Glutamatergic neuron (in vitro differentiated cells): ENCODE data around the gene ANXA3. TPM values are rescaled to one million over a fixed set of nuclear protein-coding genes. Genes with fewer than 3 reads are reported as not detected.

Experiments
- DNase-seq: peaks from one replicate; pipeline ENCODE4 v3.0.0; 2022
- H3K27ac Mint-ChIP-seq: one replicate; pipeline ENCODE4 v1.8.0; 2020; ENCODE audit warnings: mild to moderate bottlenecking, mixed read lengths, inconsistent platforms; ENCODE audit not compliant: unreplicated experiment
- H3K27me3 Mint-ChIP-seq: one replicate; pipeline ENCODE4 v1.8.0; 2020; ENCODE audit warnings: mild to moderate bottlenecking, moderate library complexity, mixed read lengths, inconsistent platforms; ENCODE audit not compliant: unreplicated experiment
- H3K36me3 Mint-ChIP-seq: one replicate; pipeline ENCODE4 v1.8.0; 2020; ENCODE audit warnings: mild to moderate bottlenecking, mixed read lengths, inconsistent platforms; ENCODE audit not compliant: unreplicated experiment
- H3K4me1 Mint-ChIP-seq: one replicate; pipeline ENCODE4 v1.8.0; 2020; ENCODE audit warnings: mild to moderate bottlenecking, low read depth, mixed read lengths, inconsistent platforms; ENCODE audit not compliant: unreplicated experiment
- H3K4me3 Mint-ChIP-seq: one replicate; pipeline ENCODE4 v1.8.0; 2020; ENCODE audit warnings: mild to moderate bottlenecking, mixed read lengths, inconsistent platforms; ENCODE audit not compliant: unreplicated experiment
- H3K9me3 Mint-ChIP-seq: one replicate; pipeline ENCODE4 v1.8.0; 2020; ENCODE audit warnings: mild to moderate bottlenecking, moderate library complexity, mixed read lengths, inconsistent platforms; ENCODE audit not compliant: unreplicated experiment
- total RNA-seq: library from RNA; stranded (reverse); fragmentation: NEBNext Ultra II Directional; extraction: Animal tissue kit (Norgen Biotek cat#: 25700); gene quantifications from one replicate; pipeline ENCODE4 v1.2.1, GENCODE V29; 2021; ENCODE audit not compliant: unreplicated experiment
- TF ChIP-seq, protein P1 (sequence below): fragments of 200-600 bp; sonication (generic); IDR thresholded peaks from one replicate; pipeline ENCODE4 v1.5.0; 2021; ENCODE audit not compliant: partially characterized antibody, unreplicated experiment

Gene ANXA3
- total RNA-seq, 1 donor from 2014 or later: not detected

- H3K27ac Mint-ChIP-seq: no peak overlapping the region
These were observed 17.8 kb downstream of the ANXA3 start for GRCh38 chr4:78569306-78569821.

DNA sequence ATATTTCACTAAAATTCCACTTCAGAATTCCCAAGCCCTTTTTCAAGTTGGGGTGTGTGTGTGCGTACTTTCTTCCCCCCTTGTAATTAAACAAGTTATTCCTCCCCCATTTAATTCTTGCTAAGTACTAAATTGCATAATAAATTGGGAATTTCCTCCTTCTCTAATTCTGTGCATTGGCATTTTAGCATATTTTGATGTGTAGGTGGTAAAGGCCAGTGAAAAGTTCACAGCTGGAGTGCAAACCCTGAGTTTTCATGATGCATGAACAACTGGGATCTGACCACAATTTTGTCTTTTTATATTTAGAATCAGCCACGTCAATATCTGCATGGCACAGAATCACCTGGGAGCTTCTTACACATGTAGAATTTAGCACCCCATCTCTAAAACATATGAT, 18.5 kb downstream of the ANXA3 start:
- Mint-ChIP-seq H3K4me3 (no peak overlapping the region), H3K4me1 (peaks cover 7% of the 10 kb centered on the region), H3K9me3 (peaks cover 2% of the 10 kb centered on the region), H3K27me3 (peaks cover under 1% of the 10 kb centered on the region), H3K36me3 (no peaks in the 10 kb centered on the region), H3K27ac (no peak overlapping the region)
- TF ChIP-seq, protein P1, sequence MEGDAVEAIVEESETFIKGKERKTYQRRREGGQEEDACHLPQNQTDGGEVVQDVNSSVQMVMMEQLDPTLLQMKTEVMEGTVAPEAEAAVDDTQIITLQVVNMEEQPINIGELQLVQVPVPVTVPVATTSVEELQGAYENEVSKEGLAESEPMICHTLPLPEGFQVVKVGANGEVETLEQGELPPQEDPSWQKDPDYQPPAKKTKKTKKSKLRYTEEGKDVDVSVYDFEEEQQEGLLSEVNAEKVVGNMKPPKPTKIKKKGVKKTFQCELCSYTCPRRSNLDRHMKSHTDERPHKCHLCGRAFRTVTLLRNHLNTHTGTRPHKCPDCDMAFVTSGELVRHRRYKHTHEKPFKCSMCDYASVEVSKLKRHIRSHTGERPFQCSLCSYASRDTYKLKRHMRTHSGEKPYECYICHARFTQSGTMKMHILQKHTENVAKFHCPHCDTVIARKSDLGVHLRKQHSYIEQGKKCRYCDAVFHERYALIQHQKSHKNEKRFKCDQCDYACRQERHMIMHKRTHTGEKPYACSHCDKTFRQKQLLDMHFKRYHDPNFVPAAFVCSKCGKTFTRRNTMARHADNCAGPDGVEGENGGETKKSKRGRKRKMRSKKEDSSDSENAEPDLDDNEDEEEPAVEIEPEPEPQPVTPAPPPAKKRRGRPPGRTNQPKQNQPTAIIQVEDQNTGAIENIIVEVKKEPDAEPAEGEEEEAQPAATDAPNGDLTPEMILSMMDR: no peak
- DNase-seq: no peak

More at GRCh38 chr4:78569306-78569821, 17.8 kb downstream of the ANXA3 start:
- Mint-ChIP-seq H3K9me3 (peaks cover 2% of the 10 kb centered on the region), H3K4me3 (no peak overlapping the region), H3K36me3 (no peaks in the 10 kb centered on the region), H3K27me3 (peaks cover 2% of the 10 kb centered on the region), H3K4me1 (peaks cover 7% of the 10 kb centered on the region)
- DNase-seq: no peak
- TF ChIP-seq, protein P1: no peak

- TF ChIP-seq, protein P1: no peak
- Mint-ChIP-seq H3K27ac (no peak overlapping the region), H3K36me3 (no peaks in the 10 kb centered on the region), H3K27me3 (no peaks in the 10 kb centered on the region), H3K4me3 (no peak overlapping the region), H3K4me1 (peaks cover 7% of the 10 kb centered on the region), H3K9me3 (peaks cover 4% of the 10 kb centered on the region)
- DNase-seq: no peak
These were observed 20.2 kb downstream of the ANXA3 start for GRCh38 chr4:78571804-78572203.

DNA sequence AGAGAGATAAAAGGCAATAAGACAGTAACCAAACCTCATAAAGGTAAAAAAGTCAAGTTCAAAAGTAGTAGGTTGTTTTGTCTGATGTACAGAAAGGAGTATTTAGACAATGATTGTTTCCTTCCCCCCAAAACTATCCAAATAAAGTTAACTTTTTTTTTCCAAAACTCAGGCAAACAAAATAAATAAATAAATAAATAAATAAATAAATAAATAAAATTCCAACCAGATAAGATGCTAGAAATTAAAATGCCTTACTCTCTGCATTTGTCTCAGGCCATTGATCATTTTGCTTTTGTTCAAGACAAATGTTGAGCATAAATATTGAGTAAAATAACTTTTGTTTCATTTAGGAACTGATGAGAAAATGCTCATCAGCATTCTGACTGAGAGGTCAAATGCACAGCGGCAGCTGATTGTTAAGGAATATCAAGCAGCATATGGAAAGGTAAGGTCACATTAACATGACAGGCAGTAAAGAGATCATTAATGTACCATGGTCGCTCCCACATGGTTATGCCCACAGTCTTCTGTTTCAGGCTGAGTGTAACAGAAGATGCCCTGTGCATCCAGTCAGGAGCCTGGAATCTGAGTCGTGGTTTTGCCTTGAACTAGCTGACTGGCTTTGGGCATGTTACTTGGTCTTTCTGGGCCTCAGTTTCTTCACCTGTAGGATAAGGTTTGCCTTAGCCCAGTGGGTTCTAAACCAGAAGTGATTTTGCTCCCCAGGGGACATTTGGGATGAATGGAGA, 27.3 kb downstream of the ANXA3 start:
- no peak for DNase-seq
- Mint-ChIP-seq H3K4me3 (no peak overlapping the region), H3K36me3 (no peaks in the 10 kb centered on the region), H3K9me3 (peaks cover 4% of the 10 kb centered on the region), H3K27me3 (peaks cover under 1% of the 10 kb centered on the region), H3K27ac (no peak overlapping the region), H3K4me1 (no peaks in the 10 kb centered on the region)
- TF ChIP-seq, protein P1: no peak

- H3K27me3 Mint-ChIP-seq: peaks cover 1% of the 10 kb centered on the region
These were observed 30.0 kb downstream of the ANXA3 start for GRCh38 chr4:78581618-78582017.

More at GRCh38 chr4:78581618-78582017, 30.0 kb downstream of the ANXA3 start:
- H3K27ac Mint-ChIP-seq: no peak overlapping the region
- DNase-seq: no peak
- H3K36me3 Mint-ChIP-seq: no peaks in the 10 kb centered on the region
- H3K4me1 Mint-ChIP-seq: no peaks in the 10 kb centered on the region
- TF ChIP-seq, protein P1: no peak
- H3K4me3 Mint-ChIP-seq: no peak overlapping the region
- H3K9me3 Mint-ChIP-seq: peaks cover 2% of the 10 kb centered on the region
